ENCODE data around the gene EIF3A. TPM values are rescaled to one million over a fixed set of nuclear protein-coding genes. Genes with fewer than 3 reads are reported as not detected.

EIF3A gene
- total RNA-seq, 1 donor from 2014 or later, result 94.7 TPM

DNA sequence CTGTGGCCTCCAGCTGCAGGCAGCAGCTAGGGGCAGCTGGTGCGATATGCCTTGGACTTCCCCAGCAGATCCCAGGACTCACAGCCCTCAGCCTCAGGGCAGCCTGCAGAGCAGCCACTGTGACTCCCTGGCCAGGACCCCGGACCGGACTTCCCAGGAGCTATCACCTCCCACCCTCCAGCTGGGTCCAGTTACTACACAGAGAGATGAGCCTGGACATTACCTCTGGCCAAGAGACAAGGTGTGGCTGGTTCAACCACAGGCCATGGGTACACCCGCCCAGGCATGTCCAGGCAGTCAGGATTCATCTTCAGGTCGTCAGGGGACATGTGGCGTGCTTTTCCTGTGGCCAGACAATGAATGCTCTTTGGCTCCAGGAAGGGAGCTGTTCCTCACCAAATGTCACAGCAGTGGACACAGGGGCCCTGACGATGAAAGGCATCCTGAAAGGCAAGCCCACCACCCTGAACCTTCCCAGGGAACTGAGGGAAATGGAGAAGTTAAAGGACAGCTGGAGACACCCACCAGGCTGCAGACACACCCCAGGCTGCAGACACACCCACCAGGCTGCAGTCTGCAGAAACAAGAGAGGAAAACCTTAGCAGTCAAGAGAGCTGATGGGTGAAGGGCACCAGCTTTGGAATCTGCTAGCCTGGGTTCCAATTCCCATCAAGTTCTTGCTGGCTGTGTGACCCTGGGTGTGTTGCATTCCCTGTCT is 76.9 kb downstream of the EIF3A start:
- no peaks in the 10 kb centered on the region for H3K27me3 ChIP-seq (ENCODE audit: low read depth)
- no peak for TF ChIP-seq CTCF (IDR thresholded peaks at IDR 0.05)
- intact Hi-C loops (cut with DNase I), result no loop called here
- ATAC-seq (no peak), DNase-seq (no peak)
- H3K36me3 ChIP-seq, result no peaks in the 10 kb centered on the region
- H3K27ac ChIP-seq, result no peak overlapping the region
- no peak overlapping the region for H3K4me3 ChIP-seq
- no peaks in the 10 kb centered on the region for H3K9me3 ChIP-seq
- H3K4me1 ChIP-seq, result peaks cover 10% of the 10 kb centered on the region

DNA sequence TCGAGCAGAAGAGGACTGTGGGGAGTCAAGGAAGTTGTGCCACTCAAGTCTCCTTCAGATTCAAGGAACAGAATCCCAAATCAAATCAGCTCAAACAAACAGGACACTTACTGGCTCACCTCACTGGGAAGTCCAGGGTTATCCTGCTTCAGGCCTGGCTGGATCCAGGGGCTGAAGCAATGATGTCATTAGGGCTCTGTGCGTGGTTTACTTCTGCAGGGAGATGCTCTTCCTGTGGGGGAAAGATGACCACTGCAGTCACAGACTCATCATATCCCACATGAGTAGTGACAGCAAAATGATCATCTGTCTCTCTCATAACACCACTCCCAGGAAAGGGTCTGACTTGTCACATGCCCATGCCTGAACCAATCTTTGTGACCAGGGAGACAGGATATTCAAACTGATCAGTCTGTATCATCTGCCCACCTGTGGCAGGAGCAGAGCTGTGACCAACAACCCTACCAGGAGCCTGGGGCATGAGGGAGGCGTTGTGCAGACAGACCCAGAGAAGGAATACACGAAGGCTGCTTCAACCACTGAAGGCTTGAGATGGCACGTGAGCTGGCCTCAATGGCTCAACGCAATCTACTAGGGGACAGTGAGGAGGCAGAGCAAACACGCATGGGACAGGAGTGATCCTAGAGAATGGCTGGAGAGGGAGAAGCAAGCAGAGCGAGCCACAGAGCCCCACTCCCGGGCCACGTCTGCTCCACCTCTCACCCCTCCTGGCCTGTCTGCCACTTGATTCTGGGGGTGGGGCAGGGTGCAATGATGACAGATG is 78.7 kb downstream of the EIF3A start:
- intact Hi-C loops (cut with DNase I), result no loop called here
- H3K36me3 ChIP-seq, result no peaks in the 10 kb centered on the region
- DNase-seq, result no peak

GRCh38 chr10:118998183-118998582 is 82.4 kb downstream of the EIF3A start:
- Histone ChIP-seq H3K27ac (no peak overlapping the region), H3K27me3 (ENCODE audit: low read depth) (no peaks in the 10 kb centered on the region), H3K9me3 (no peaks in the 10 kb centered on the region), H3K36me3 (no peaks in the 10 kb centered on the region), H3K4me3 (no peak overlapping the region), H3K4me1 (no peaks in the 10 kb centered on the region)
- ATAC-seq (no peak), DNase-seq (no peak)
- TF ChIP-seq CTCF (IDR thresholded peaks at IDR 0.05), result no peak
- intact Hi-C loops (cut with DNase I), result no loop called here

More for the DNA sequence above, 78.7 kb downstream of the EIF3A start:
- no peak for ATAC-seq
- Histone ChIP-seq H3K27ac (no peak overlapping the region), H3K4me1 (peaks cover 6% of the 10 kb centered on the region), H3K27me3 (ENCODE audit: low read depth) (no peaks in the 10 kb centered on the region), H3K4me3 (no peak overlapping the region), H3K9me3 (no peaks in the 10 kb centered on the region)
- no peak for TF ChIP-seq CTCF (IDR thresholded peaks at IDR 0.05)

DNA sequence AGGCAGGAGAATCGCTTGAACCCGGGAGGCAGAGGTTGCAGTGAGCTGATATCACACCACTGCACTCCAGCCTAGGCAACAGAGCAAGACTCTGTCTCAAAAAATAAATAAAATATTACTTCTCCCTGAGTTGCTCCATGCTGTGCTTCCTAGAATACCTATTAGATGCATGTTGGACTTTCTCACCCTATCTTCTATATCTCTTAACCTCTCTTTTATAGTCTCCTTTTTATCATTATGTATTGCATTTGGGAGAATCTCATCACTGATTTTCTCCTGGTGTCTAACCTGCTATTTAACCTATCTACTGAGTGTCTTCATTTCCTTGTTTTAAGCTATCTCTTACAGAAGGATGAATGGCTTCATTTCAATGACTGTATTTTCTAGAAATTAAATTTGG is 83.2 kb downstream of the EIF3A start:
- H3K4me1 ChIP-seq, result no peaks in the 10 kb centered on the region
- no peak overlapping the region for H3K4me3 ChIP-seq
- H3K27me3 ChIP-seq (ENCODE audit: low read depth), result no peaks in the 10 kb centered on the region
- H3K9me3 ChIP-seq, result no peaks in the 10 kb centered on the region
- intact Hi-C loops (cut with DNase I), result no loop called here
- no peak for TF ChIP-seq CTCF (IDR thresholded peaks at IDR 0.05)
- H3K27ac ChIP-seq, result no peak overlapping the region
- DNase-seq (no peak), ATAC-seq (no peak)
- H3K36me3 ChIP-seq, result no peaks in the 10 kb centered on the region

DNA sequence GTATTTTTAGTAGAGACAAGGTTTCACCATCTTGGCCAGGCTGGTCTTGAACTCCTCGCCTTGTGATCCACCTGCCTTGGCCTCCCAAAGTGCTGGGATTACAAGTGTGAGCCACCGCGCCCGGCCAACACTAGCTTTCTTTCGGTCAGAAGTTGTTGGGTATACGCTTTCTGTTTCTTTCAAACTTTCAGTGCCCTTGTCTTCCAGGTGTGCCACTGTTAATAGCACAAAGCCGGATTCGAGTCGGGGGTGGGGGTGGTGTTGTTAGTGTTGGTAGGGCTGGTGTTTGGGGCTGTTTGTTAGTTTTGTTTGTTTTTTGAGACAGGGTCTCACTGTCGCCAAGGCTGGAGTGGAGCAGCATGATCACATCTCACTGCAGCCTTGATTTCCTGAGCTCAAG is 84.9 kb downstream of the EIF3A start:
- Histone ChIP-seq H3K9me3 (no peaks in the 10 kb centered on the region), H3K27me3 (ENCODE audit: low read depth) (no peaks in the 10 kb centered on the region), H3K36me3 (no peaks in the 10 kb centered on the region), H3K27ac (no peak overlapping the region), H3K4me3 (no peak overlapping the region), H3K4me1 (no peaks in the 10 kb centered on the region)
- DNase-seq (no peak), ATAC-seq (no peak)
- intact Hi-C loops (cut with DNase I), result no loop called here
- no peak for TF ChIP-seq CTCF (IDR thresholded peaks at IDR 0.05)
